B cell (primary cell): ENCODE results near the gene AIFM2. TPM values are rescaled to one million over a fixed set of nuclear protein-coding genes. Genes with fewer than 3 reads are reported as not detected.

Source experiments
- ATAC-seq: fragments of 200-7000 bp; cut with Tn5 transposase; one replicate; pipeline ENCODE4 v1.10.0; 2021; ENCODE audit warnings: low read depth, mild to moderate bottlenecking, moderate number of reproducible peaks, moderate library complexity
- CTCF ChIA-PET: fragments of 350-600 bp; sonication (Branson Sonifier 250); formaldehyde crosslinking; loops from one replicate; lab custom pipeline; 2021; ENCODE audit warnings: antibody characterized with exemption, inconsistent platforms; lab: Charles Lee
- POLR2A ChIA-PET: fragments of 350-600 bp; sonication (Branson Sonifier 250); formaldehyde crosslinking; loops from one replicate; lab custom pipeline; 2021; ENCODE audit warnings: antibody characterized with exemption; lab: Charles Lee
- DNase-seq: peaks from one replicate; pipeline ENCODE4 v3.0.0; 2013
- H2AFZ ChIP-seq: 2 replicates; pipeline ENCODE4 v1.6.1; 2012; ENCODE audit warnings: mild to moderate bottlenecking, low read depth, low read length; ENCODE audit not compliant: insufficient read depth, poor library complexity, severe bottlenecking
- H3K27ac ChIP-seq, 2 donors: 1 replicate in 1 of 2; 2 replicates in 1 of 2; pipeline ENCODE4 v1.5.1; 2012 to 2013; ENCODE audit warnings: low read length in 2 of 2, mild to moderate bottlenecking in 2 of 2, moderate library complexity in 1 of 2
- H3K27me3 ChIP-seq, 4 experiments: fragments of 200-600 bp in 1 of 4; sonication (generic) in 1 of 4; replicated peaks in 1 of 4; 1 replicate in 2 of 4; 2 replicates in 2 of 4; pipeline versions ENCODE4 v1.6.1 to v1.7.0; 2013 to 2016; ENCODE audit warnings: low read length in 3 of 4, mild to moderate bottlenecking in 2 of 4, mixed read lengths in 1 of 4, moderate library complexity in 1 of 4; ENCODE audit not compliant: insufficient read depth in 4 of 4, control insufficient read depth in 3 of 4; ENCODE audit errors: control extremely low read depth in 1 of 4
- H3K36me3 ChIP-seq, 2 experiments: replicated peaks in 1 of 2; 1 replicate in 1 of 2; 2 replicates in 1 of 2; pipeline versions ENCODE4 v1.6.1 to v1.7.1; 2013; ENCODE audit warnings: low read length in 1 of 2; ENCODE audit not compliant: insufficient read depth in 2 of 2, control insufficient read depth in 1 of 2; ENCODE audit errors: control extremely low read depth in 1 of 2, extremely low read depth in 1 of 2
- H3K4me1 ChIP-seq, 2 donors: fragments of 200-600 bp in 1 of 2; sonication (generic) in 1 of 2; 1 replicate in 1 of 2; 2 replicates in 1 of 2; pipeline versions ENCODE4 v1.5.1 to v1.6.1; 2013 to 2017; ENCODE audit warnings: low read length in 2 of 2; ENCODE audit not compliant: control insufficient read depth in 2 of 2, insufficient read depth in 2 of 2
- H3K4me2 ChIP-seq: replicated peaks from 2 replicates; pipeline ENCODE3; 2012; ENCODE audit warnings: mild to moderate bottlenecking, low read depth, low read length; ENCODE audit not compliant: poor library complexity, severe bottlenecking
- H3K4me3 ChIP-seq, 5 experiments: fragments of 200-600 bp in 1 of 5; sonication (generic) in 1 of 5; 1 replicate in 3 of 5; 2 replicates in 2 of 5; pipeline versions ENCODE4 v1.5.1 to v1.7.0; 2011 to 2016; ENCODE audit warnings: low read length in 4 of 5, mild to moderate bottlenecking in 4 of 5, low read depth in 2 of 5, control low read depth in 1 of 5, moderate library complexity in 1 of 5; ENCODE audit not compliant: insufficient read depth in 1 of 5; ENCODE audit errors: control extremely low read depth in 1 of 5, extremely low read depth in 1 of 5
- H3K79me2 ChIP-seq: fragments of 200-600 bp; sonication (generic); one replicate; pipeline ENCODE4 v1.6.0; 2016; ENCODE audit warnings: low read length; ENCODE audit not compliant: control insufficient read depth, insufficient read depth
- H3K9ac ChIP-seq: fragments of 200-600 bp; sonication (generic); 2 replicates; pipeline ENCODE4 v1.6.1; 2017; ENCODE audit warnings: mild to moderate bottlenecking, low read length, moderate library complexity
- H3K9me3 ChIP-seq, 3 donors: one replicate each; pipeline versions ENCODE4 v1.6.1 to v1.7.1; 2013; ENCODE audit warnings: low read length in 2 of 3; ENCODE audit not compliant: control insufficient read depth in 2 of 3, insufficient read depth in 1 of 3; ENCODE audit errors: control extremely low read depth in 1 of 3
- H4K20me1 ChIP-seq: 2 replicates; pipeline ENCODE4 v1.6.0; 2012; ENCODE audit warnings: mild to moderate bottlenecking, low read length; ENCODE audit not compliant: insufficient read depth, control insufficient read depth, poor library complexity, severe bottlenecking
- H3K27ac Mint-ChIP-seq: one replicate; pipeline ENCODE4 v1.8.0; 2021; ENCODE audit warnings: mixed read lengths
- H3K27me3 Mint-ChIP-seq: one replicate; pipeline ENCODE4 v1.8.0; 2021; ENCODE audit warnings: mixed read lengths
- H3K4me1 Mint-ChIP-seq: one replicate; pipeline ENCODE4 v1.8.0; 2021; ENCODE audit warnings: mixed read lengths
- H3K4me3 Mint-ChIP-seq: one replicate; pipeline ENCODE4 v1.8.0; 2021; ENCODE audit warnings: mixed read lengths
- H3K9me3 Mint-ChIP-seq: one replicate; pipeline ENCODE4 v1.8.0; 2022; ENCODE audit warnings: mixed read lengths; ENCODE audit not compliant: insufficient read depth
- CTCF ChIP-seq: fragments of 200-600 bp; IDR thresholded peaks from one replicate; pipeline ENCODE4 v1.8.0; 2022; ENCODE audit warnings: antibody characterized with exemption, mild to moderate bottlenecking
- EZH2 ChIP-seq: IDR thresholded peaks from 2 replicates; pipeline ENCODE4 v1.6.1; 2012; ENCODE audit warnings: borderline replicate concordance, low read depth, mild to moderate bottlenecking, moderate library complexity, low read length; ENCODE audit not compliant: insufficient read depth, poor library complexity, severe bottlenecking
- WGBS: methylation state at CpG from one replicate; pipeline ENCODE4 v1.1.5; 2013; ENCODE audit warnings: missing lambda C conversion rate; ENCODE audit not compliant: insufficient coverage; 5-methylcytosine and 5-hydroxymethylcytosine counted together
- intact Hi-C: fragments of 100-400 bp; cut with micrococcal nuclease; formaldehyde crosslinking; loops from one replicate; pipeline ENCODE4 v1.10.0; 2022
- polyA plus RNA-seq: library from polyadenylated mRNA; depleted of rRNA; stranded (reverse); fragments of >200 nt; gene quantifications from 2 replicates; pipeline ENCODE4 v1.2.3, GENCODE V29; 2012
- total RNA-seq, 2 donors: library from RNA; stranded (reverse); fragments of 120-200 nt in 1 of 2; gene quantifications; 1 replicate in 1 of 2; 2 replicates in 1 of 2; pipeline versions ENCODE4 v1.2.3 to v1.2.4, GENCODE V29; 2013 to 2022

AIFM2 gene
- total and polyA plus RNA-seq, 2 donors (not counting 1 experiment from before 2014, with no cell fraction given) = 5.6 to 8.1 TPM

- H3K27ac Mint-ChIP-seq = no peak overlapping the region
- Histone ChIP-seq H3K4me2 (no peak overlapping the region), H3K36me3 (no peaks in the 10 kb centered on the region), H3K9ac (no peak overlapping the region), H3K9me3 (no peaks in the 10 kb centered on the region), H4K20me1 (no peaks in the 10 kb centered on the region), H3K27ac (no peak overlapping the region), H3K4me1 (no peaks in the 10 kb centered on the region), H3K79me2 (no peaks in the 10 kb centered on the region), H3K27me3 (no peaks in the 10 kb centered on the region), H3K4me3 (no peak overlapping the region), H2AFZ (no peak overlapping the region)
- ATAC-seq (no peak), DNase-seq (no peak)
- H3K4me1 Mint-ChIP-seq = no peaks in the 10 kb centered on the region
- ChIA-PET POLR2A (no interaction called here), CTCF (no interaction called here)
- WGBS = no CpG with 5 or more reads among the region's 3 CpGs
- H3K27me3 Mint-ChIP-seq = peaks cover 11% of the 10 kb centered on the region
- no peaks in the 10 kb centered on the region for H3K9me3 Mint-ChIP-seq
- H3K4me3 Mint-ChIP-seq = no peak overlapping the region
- no peak for TF ChIP-seq EZH2
- TF ChIP-seq CTCF = no peak
- intact Hi-C loops = no loop called here
Measured at GRCh38 chr10:70066190-70066589, 66.4 kb downstream of the AIFM2 start.

- H3K9me3 Mint-ChIP-seq = no peaks in the 10 kb centered on the region
- WGBS = 33% methylated on average over 1 of the region's 4 CpGs
- ChIA-PET CTCF (no interaction called here), POLR2A (no interaction called here)
- H3K27ac ChIP-seq = no peak overlapping the region
- no peak overlapping the region for H2AFZ ChIP-seq
- H3K4me3 ChIP-seq = no peak overlapping the region
- H3K4me2 ChIP-seq = no peak overlapping the region
- TF ChIP-seq EZH2 (no peak), CTCF (no peak)
- no peaks in the 10 kb centered on the region for H3K36me3 ChIP-seq
- no peak for ATAC-seq
- H3K79me2 ChIP-seq = no peaks in the 10 kb centered on the region
- no peak for DNase-seq
- no peaks in the 10 kb centered on the region for H3K4me1 Mint-ChIP-seq
- no peaks in the 10 kb centered on the region for H3K4me1 ChIP-seq
- H3K9ac ChIP-seq = no peak overlapping the region
- no peak overlapping the region for H3K4me3 Mint-ChIP-seq
- no peaks in the 10 kb centered on the region for H4K20me1 ChIP-seq
- no peak overlapping the region for H3K27ac Mint-ChIP-seq
- no peaks in the 10 kb centered on the region for H3K27me3 ChIP-seq
- intact Hi-C loops = no loop called here
- no peaks in the 10 kb centered on the region for H3K9me3 ChIP-seq
- H3K27me3 Mint-ChIP-seq = peaks cover 11% of the 10 kb centered on the region
Measured at GRCh38 chr10:70064486-70064885, 68.1 kb downstream of the AIFM2 start.
